HEK293 (cell line): ENCODE data around the gene IGSF21.

Source experiments
- CTCF ChIA-PET: fragments of 350-600 bp; formaldehyde crosslinking; extraction: SDS; loops from one replicate; lab custom pipeline; 2021; ENCODE audit warnings: antibody characterized with exemption; lab: Yijun Ruan, JAX
- POLR2A ChIA-PET: fragments of 300-600 bp; formaldehyde crosslinking; extraction: SDS; loops from one replicate; lab custom pipeline; 2020; ENCODE audit warnings: antibody characterized with exemption, inconsistent platforms; lab: Yijun Ruan, JAX
- H3K27ac ChIP-seq: fragments of 200-500 bp; sonication (Bioruptor generic); 2 replicates; pipeline ENCODE4 v1.5.1; 2014; ENCODE audit warnings: low read depth, low read length, control low read depth, inconsistent platforms; ENCODE audit errors: extremely low read depth
- H3K36me3 ChIP-seq, 2 experiments: fragments of 200-500 bp in 1 of 2; sonication (Bioruptor generic) in 1 of 2; 1 replicate in 1 of 2; 2 replicates in 1 of 2; pipeline ENCODE4 v1.5.1; 2014 to 2017; ENCODE audit warnings: inconsistent platforms in 2 of 2, low read length in 2 of 2; ENCODE audit not compliant: control insufficient read depth in 2 of 2, insufficient read depth in 1 of 2
- H3K4me1 ChIP-seq: fragments of 200-500 bp; sonication (Bioruptor generic); 2 replicates; pipeline ENCODE4 v1.5.1; 2014; ENCODE audit warnings: mild to moderate bottlenecking, low read length, inconsistent platforms; ENCODE audit not compliant: control insufficient read depth, insufficient read depth
- H3K4me3 ChIP-seq: 2 replicates; pipeline ENCODE4 v1.5.1; 2011; ENCODE audit warnings: low read depth, mild to moderate bottlenecking, control low read depth, low read length, moderate library complexity
- H3K9me3 ChIP-seq: fragments of 200-500 bp; sonication (Bioruptor generic); 2 replicates; pipeline ENCODE4 v1.5.1; 2014; ENCODE audit warnings: low read depth, low read length, inconsistent platforms; ENCODE audit not compliant: control insufficient read depth, insufficient read depth
- PRDM1 ChIP-seq: fragments of 450-650 bp; formaldehyde crosslinking; IDR thresholded peaks from 2 replicates; pipeline ENCODE4; 2016; ENCODE audit warnings: missing biosample characterization, missing genetic modification characterization
- SCRT1 ChIP-seq: fragments of 450-650 bp; formaldehyde crosslinking; IDR thresholded peaks from 2 replicates; pipeline ENCODE4 v1.5.1; 2016; ENCODE audit warnings: missing biosample characterization, missing genetic modification characterization, borderline replicate concordance
- SP7 ChIP-seq: fragments of 450-650 bp; formaldehyde crosslinking; IDR thresholded peaks from 2 replicates; pipeline ENCODE4 v1.5.1; 2016; ENCODE audit warnings: missing biosample characterization, missing genetic modification characterization
- TRIM28 ChIP-seq: IDR thresholded peaks from 2 replicates; pipeline ENCODE4 v1.6.1; 2011; ENCODE audit warnings: low read length, control low read depth, borderline replicate concordance
- ZIC2 ChIP-seq: fragments of 450-650 bp; formaldehyde crosslinking; IDR thresholded peaks from 2 replicates; pipeline ENCODE4 v1.5.1; 2016; ENCODE audit warnings: missing biosample characterization, missing genetic modification characterization
- ZNF132 ChIP-seq: fragments of 450-650 bp; formaldehyde crosslinking; IDR thresholded peaks from 2 replicates; pipeline ENCODE4 v1.5.1; 2017; ENCODE audit warnings: missing biosample characterization, missing genetic modification characterization, borderline replicate concordance
- ZNF133 ChIP-seq: fragments of 450-650 bp; formaldehyde crosslinking; IDR thresholded peaks from 2 replicates; pipeline ENCODE4 v1.5.1; 2016; ENCODE audit warnings: missing biosample characterization, missing genetic modification characterization
- ZNF174 ChIP-seq: fragments of 450-650 bp; formaldehyde crosslinking; IDR thresholded peaks from 2 replicates; pipeline ENCODE4 v1.5.0; 2017; ENCODE audit warnings: missing biosample characterization, mild to moderate bottlenecking, missing genetic modification characterization
- ZNF175 ChIP-seq: fragments of 450-650 bp; formaldehyde crosslinking; IDR thresholded peaks from 2 replicates; pipeline ENCODE4 v1.5.1; 2016; ENCODE audit warnings: missing biosample characterization, missing genetic modification characterization
- ZNF221 ChIP-seq: fragments of 450-650 bp; formaldehyde crosslinking; IDR thresholded peaks from 2 replicates; pipeline ENCODE4 v1.5.1; 2017; ENCODE audit warnings: missing biosample characterization, missing genetic modification characterization, borderline replicate concordance
- ZNF354C ChIP-seq: fragments of 450-650 bp; formaldehyde crosslinking; IDR thresholded peaks from 2 replicates; pipeline ENCODE4 v1.5.1; 2016; ENCODE audit warnings: missing biosample characterization, missing genetic modification characterization, low read depth, borderline replicate concordance
- ZNF426 ChIP-seq: fragments of 450-650 bp; formaldehyde crosslinking; IDR thresholded peaks from 2 replicates; pipeline ENCODE4 v1.5.1; 2017; ENCODE audit warnings: missing biosample characterization, missing genetic modification characterization, mild to moderate bottlenecking, inconsistent platforms, moderate library complexity
- ZNF521 ChIP-seq: fragments of 450-650 bp; formaldehyde crosslinking; IDR thresholded peaks from 2 replicates; pipeline ENCODE4 v1.5.1; 2017; ENCODE audit warnings: missing biosample characterization, mild to moderate bottlenecking, missing genetic modification characterization
- ZNF747 ChIP-seq: fragments of 450-650 bp; formaldehyde crosslinking; IDR thresholded peaks from 2 replicates; pipeline ENCODE4 v1.5.1; 2016; ENCODE audit warnings: missing biosample characterization, missing genetic modification characterization
- ZSCAN23 ChIP-seq: fragments of 450-650 bp; formaldehyde crosslinking; IDR thresholded peaks from 2 replicates; pipeline ENCODE4 v1.5.1; 2016; ENCODE audit warnings: missing biosample characterization, missing genetic modification characterization
- ZXDB ChIP-seq: fragments of 450-650 bp; formaldehyde crosslinking; IDR thresholded peaks from 2 replicates; pipeline ENCODE4 v1.5.1; 2016; ENCODE audit warnings: missing biosample characterization, missing genetic modification characterization
- TF ChIP-seq, protein P1 (sequence below): fragments of 450-650 bp; formaldehyde crosslinking; IDR thresholded peaks from 2 replicates; pipeline ENCODE4 v1.5.1; 2017; ENCODE audit warnings: missing biosample characterization, missing genetic modification characterization
- TF ChIP-seq, protein P2 (sequence below): fragments of 450-650 bp; formaldehyde crosslinking; IDR thresholded peaks from 2 replicates; pipeline ENCODE4 v1.5.1; 2017; ENCODE audit warnings: missing biosample characterization, missing genetic modification characterization
- TF ChIP-seq, protein P3 (sequence below): fragments of 450-650 bp; formaldehyde crosslinking; IDR thresholded peaks from 2 replicates; pipeline ENCODE4 v1.5.1; 2016; ENCODE audit warnings: missing biosample characterization, missing genetic modification characterization
- TF ChIP-seq, protein P4 (sequence below): fragments of 450-650 bp; formaldehyde crosslinking; IDR thresholded peaks from 2 replicates; pipeline ENCODE4 v1.5.1; 2017; ENCODE audit warnings: missing biosample characterization, missing genetic modification characterization
- TF ChIP-seq, protein P5 (sequence below): fragments of 450-650 bp; formaldehyde crosslinking; IDR thresholded peaks from 2 replicates; pipeline ENCODE4 v1.5.1; 2016; ENCODE audit warnings: missing biosample characterization, missing genetic modification characterization
- TF ChIP-seq, protein P6 (sequence below): fragments of 450-650 bp; formaldehyde crosslinking; IDR thresholded peaks from 2 replicates; pipeline ENCODE4 v1.5.1; 2017; ENCODE audit warnings: missing biosample characterization, missing genetic modification characterization

Gene IGSF21

DNA sequence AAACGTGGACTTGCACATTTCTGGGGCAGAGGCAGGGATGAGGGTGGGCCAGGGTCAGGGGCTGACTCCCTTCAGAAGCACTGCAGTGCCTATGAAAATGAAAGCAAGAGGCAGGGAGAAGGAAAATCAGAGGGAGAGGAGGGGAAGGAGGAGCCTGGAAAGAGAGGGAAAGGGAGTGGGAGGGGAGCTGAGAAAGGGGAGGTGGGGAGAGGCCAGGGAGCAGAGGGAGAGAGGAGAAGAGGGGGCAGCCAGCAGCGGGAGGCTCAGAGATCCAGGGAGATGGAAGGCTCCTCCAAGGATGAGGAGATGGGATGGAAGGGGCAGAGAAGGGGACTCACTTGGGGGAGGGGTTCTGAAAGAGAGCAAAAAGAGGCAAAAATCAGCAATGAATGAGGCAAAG is 276.9 kb downstream of the IGSF21 start (continued):
- TF ChIP-seq, protein P1, sequence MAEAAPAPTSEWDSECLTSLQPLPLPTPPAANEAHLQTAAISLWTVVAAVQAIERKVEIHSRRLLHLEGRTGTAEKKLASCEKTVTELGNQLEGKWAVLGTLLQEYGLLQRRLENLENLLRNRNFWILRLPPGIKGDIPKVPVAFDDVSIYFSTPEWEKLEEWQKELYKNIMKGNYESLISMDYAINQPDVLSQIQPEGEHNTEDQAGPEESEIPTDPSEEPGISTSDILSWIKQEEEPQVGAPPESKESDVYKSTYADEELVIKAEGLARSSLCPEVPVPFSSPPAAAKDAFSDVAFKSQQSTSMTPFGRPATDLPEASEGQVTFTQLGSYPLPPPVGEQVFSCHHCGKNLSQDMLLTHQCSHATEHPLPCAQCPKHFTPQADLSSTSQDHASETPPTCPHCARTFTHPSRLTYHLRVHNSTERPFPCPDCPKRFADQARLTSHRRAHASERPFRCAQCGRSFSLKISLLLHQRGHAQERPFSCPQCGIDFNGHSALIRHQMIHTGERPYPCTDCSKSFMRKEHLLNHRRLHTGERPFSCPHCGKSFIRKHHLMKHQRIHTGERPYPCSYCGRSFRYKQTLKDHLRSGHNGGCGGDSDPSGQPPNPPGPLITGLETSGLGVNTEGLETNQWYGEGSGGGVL, result peak; percentile 69
- TF ChIP-seq ZXDB (tag by site-specific recombination) (no peak), ZNF175 (no peak), ZNF221 (tag by site-specific recombination) (no peak), ZSCAN23 (tag by site-specific recombination) (no peak), ZNF133 (tag by site-specific recombination) (no peak), TRIM28 (no peak), PRDM1 (tag by site-specific recombination) (peak; percentile 55)
- TF ChIP-seq, protein P2, sequence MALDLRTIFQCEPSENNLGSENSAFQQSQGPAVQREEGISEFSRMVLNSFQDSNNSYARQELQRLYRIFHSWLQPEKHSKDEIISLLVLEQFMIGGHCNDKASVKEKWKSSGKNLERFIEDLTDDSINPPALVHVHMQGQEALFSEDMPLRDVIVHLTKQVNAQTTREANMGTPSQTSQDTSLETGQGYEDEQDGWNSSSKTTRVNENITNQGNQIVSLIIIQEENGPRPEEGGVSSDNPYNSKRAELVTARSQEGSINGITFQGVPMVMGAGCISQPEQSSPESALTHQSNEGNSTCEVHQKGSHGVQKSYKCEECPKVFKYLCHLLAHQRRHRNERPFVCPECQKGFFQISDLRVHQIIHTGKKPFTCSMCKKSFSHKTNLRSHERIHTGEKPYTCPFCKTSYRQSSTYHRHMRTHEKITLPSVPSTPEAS, result no peak
- TF ChIP-seq, protein P3, sequence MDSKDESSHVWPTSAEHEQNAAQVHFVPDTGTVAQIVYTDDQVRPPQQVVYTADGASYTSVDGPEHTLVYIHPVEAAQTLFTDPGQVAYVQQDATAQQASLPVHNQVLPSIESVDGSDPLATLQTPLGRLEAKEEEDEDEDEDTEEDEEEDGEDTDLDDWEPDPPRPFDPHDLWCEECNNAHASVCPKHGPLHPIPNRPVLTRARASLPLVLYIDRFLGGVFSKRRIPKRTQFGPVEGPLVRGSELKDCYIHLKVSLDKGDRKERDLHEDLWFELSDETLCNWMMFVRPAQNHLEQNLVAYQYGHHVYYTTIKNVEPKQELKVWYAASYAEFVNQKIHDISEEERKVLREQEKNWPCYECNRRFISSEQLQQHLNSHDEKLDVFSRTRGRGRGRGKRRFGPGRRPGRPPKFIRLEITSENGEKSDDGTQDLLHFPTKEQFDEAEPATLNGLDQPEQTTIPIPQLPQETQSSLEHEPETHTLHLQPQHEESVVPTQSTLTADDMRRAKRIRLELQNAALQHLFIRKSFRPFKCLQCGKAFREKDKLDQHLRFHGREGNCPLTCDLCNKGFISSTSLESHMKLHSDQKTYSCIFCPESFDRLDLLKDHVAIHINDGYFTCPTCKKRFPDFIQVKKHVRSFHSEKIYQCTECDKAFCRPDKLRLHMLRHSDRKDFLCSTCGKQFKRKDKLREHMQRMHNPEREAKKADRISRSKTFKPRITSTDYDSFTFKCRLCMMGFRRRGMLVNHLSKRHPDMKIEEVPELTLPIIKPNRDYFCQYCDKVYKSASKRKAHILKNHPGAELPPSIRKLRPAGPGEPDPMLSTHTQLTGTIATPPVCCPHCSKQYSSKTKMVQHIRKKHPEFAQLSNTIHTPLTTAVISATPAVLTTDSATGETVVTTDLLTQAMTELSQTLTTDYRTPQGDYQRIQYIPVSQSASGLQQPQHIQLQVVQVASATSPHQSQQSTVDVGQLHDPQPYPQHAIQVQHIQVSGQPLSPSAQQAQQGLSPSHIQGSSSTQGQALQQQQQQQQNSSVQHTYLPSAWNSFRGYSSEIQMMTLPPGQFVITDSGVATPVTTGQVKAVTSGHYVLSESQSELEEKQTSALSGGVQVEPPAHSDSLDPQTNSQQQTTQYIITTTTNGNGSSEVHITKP (tag by site-specific recombination), result no peak

DNA sequence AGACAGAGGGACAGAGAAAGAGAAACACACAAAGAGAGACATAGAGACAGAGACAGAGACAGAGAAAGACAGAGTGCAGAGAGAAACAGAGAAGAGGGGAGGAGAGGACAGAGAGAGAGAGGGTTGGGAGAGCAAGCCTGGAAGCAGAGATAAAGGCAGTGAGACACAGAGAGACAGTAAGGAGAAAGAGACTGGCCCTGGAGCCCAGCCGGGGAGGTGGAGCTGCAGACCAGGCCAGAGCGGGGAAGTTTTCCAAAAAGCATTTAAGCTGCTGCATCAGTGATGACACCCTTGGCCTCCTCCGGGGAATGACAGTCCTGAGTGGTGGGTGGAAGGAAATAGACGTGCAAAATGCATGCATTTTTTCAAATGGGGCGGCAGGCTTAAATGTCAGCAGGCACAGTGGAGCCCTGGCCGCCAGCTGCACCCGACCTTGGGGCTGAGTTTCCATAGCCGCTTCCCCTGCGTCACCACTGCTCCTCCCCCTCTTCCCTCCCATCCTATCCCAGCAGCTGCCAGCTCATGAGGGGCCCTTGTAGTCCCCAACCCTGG is 277.7 kb downstream of the IGSF21 start:
- no peaks in the 10 kb centered on the region for H3K36me3 ChIP-seq
- H3K27ac ChIP-seq, result no peak overlapping the region
- no peak overlapping the region for H3K4me3 ChIP-seq
- ChIA-PET CTCF (interaction anchor here (0.7 kb wide), 1 partner anchor 83 kb away, joined by 3 read pairs; no protein-coding TSS in a partner anchor), POLR2A (interaction anchor here (0.5 kb wide), 1 partner anchor 797 kb away, joined by 5 read pairs; no protein-coding TSS in a partner anchor)
- no peaks in the 10 kb centered on the region for H3K4me1 ChIP-seq
- TF ChIP-seq ZIC2 (tag by site-specific recombination), result no peak
- H3K9me3 ChIP-seq, result no peaks in the 10 kb centered on the region

DNA sequence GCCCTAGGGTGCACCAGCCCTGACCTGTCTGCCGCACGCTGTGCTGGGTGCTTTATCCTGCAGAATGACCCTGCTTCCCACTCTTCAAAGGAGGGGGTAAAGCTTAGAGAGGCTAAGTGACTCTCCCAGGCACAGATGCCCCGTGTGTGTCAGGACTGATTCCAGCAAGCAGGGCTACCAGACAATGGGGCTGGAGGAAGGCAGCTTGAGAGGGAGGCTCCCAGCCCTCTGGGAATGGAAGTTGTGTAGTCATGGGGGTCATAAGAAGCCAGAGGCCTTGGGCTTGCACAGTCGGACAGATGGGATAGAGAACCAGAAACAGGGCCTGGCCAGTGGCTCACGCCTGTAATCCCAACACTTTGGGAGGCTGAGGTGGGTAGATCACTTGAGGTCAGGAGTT is 279.0 kb downstream of the IGSF21 start:
- ChIA-PET POLR2A (no interaction called here), CTCF (no interaction called here)
- no peak for TF ChIP-seq SP7 (tag by site-specific recombination)
- TF ChIP-seq, protein P4, sequence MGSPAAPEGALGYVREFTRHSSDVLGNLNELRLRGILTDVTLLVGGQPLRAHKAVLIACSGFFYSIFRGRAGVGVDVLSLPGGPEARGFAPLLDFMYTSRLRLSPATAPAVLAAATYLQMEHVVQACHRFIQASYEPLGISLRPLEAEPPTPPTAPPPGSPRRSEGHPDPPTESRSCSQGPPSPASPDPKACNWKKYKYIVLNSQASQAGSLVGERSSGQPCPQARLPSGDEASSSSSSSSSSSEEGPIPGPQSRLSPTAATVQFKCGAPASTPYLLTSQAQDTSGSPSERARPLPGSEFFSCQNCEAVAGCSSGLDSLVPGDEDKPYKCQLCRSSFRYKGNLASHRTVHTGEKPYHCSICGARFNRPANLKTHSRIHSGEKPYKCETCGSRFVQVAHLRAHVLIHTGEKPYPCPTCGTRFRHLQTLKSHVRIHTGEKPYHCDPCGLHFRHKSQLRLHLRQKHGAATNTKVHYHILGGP, result no peak
- TF ChIP-seq SCRT1, result no peak
- no peak for TF ChIP-seq ZNF521 (tag by site-specific recombination)
- TF ChIP-seq ZNF354C, result no peak
- TF ChIP-seq, protein P5, sequence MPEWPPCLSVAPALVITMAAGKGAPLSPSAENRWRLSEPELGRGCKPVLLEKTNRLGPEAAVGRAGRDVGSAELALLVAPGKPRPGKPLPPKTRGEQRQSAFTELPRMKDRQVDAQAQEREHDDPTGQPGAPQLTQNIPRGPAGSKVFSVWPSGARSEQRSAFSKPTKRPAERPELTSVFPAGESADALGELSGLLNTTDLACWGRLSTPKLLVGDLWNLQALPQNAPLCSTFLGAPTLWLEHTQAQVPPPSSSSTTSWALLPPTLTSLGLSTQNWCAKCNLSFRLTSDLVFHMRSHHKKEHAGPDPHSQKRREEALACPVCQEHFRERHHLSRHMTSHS (tag by site-specific recombination), result no peak
- TF ChIP-seq, protein P6, sequence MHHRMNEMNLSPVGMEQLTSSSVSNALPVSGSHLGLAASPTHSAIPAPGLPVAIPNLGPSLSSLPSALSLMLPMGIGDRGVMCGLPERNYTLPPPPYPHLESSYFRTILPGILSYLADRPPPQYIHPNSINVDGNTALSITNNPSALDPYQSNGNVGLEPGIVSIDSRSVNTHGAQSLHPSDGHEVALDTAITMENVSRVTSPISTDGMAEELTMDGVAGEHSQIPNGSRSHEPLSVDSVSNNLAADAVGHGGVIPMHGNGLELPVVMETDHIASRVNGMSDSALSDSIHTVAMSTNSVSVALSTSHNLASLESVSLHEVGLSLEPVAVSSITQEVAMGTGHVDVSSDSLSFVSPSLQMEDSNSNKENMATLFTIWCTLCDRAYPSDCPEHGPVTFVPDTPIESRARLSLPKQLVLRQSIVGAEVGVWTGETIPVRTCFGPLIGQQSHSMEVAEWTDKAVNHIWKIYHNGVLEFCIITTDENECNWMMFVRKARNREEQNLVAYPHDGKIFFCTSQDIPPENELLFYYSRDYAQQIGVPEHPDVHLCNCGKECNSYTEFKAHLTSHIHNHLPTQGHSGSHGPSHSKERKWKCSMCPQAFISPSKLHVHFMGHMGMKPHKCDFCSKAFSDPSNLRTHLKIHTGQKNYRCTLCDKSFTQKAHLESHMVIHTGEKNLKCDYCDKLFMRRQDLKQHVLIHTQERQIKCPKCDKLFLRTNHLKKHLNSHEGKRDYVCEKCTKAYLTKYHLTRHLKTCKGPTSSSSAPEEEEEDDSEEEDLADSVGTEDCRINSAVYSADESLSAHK, result no peak
- TF ChIP-seq TRIM28, result no peak
- no peak for TF ChIP-seq ZXDB (tag by site-specific recombination)
- TF ChIP-seq ZNF132 (tag by site-specific recombination), result no peak
- TF ChIP-seq ZNF426 (tag by site-specific recombination), result no peak
- TF ChIP-seq ZNF174 (tag by site-specific recombination), result no peak
- no peak for TF ChIP-seq ZNF747

More for the DNA sequence above, 279.0 kb downstream of the IGSF21 start:
- no peaks in the 10 kb centered on the region for H3K36me3 ChIP-seq
- no peak overlapping the region for H3K4me3 ChIP-seq
- no peaks in the 10 kb centered on the region for H3K9me3 ChIP-seq
- no peaks in the 10 kb centered on the region for H3K4me1 ChIP-seq
- no peak overlapping the region for H3K27ac ChIP-seq
